GM21786 (cell line): Measurements from ENCODE around the gene PRRG1.
"Not testable (repeated sequence)": the region's sequence is repeated elsewhere in the genome, so short reads cannot be mapped to it uniquely, and the experiment has no call there.

Experiments used
- ATAC-seq: cut with Tn5 transposase; IDR thresholded peaks from one replicate; pipeline ENCODE4 v1.9.1; 2021; ENCODE audit not compliant: unreplicated experiment

PRRG1 gene

DNA sequence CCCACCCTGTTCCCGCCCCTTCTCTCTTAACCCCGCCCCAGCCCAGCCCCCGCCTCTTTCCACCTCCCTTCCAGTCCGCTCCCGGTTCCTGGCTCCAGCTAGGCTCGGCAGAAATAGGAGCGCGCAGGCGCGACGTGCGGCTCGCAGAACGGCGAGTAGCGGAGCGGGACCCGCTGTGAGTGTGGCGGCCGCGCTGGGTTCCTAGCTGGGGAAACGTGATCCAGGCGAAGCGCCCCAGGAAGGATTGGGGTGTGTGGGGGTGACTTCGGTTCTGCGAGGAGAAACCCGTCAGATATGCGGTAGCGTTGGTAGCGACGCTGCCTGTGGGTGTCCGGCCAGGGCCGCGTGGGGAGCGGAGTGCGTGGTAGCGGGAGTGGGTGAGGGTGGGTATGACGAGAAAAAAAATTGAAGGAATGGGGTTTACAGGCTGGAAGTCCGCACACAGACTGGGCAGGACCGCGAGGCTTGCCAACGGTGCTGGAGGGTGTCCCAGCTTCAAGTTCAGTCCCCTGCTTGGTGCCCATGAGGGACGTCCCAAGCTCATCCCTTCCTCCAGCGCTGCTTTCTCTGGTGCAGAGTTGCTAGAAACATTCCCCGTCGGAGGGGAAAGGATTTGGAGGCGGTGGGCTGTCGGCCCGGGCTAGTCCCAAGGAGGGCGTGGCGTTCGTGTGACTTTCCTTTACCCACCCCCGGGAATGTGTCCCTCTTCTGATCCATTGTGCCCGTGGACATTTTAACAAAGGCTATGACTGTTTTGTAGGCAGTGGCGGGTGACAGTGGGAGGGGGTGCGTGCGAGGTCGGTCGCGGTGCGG lies at the start of gene PRRG1:
TSS of gene PRRG1 (plus strand) at position 144 of the 813 bp plus-strand sequence. CDS start 56,886 bp downstream, outside the sequence.
- ATAC-seq = no peak

DNA sequence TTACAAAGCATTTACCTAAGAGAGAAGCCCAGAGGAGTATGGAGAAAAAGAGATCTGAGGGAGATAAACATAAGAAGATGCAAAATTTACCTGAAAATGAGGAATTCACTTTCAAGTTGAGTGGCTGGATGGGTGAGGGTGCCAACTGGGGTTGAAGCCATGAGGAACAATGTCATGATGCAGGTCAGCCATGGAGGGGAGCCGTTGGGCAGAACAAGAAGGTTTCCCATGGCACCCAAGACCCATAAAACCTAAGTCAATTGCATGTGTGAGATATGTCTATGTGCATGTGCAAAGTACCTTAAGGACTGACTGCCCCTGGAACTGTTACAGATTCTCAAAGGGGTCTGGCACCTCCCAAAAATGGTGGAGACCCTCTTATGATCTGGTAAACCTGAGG lies 46.6 kb upstream of the PRRG1 start:
- ATAC-seq = no peak

DNA sequence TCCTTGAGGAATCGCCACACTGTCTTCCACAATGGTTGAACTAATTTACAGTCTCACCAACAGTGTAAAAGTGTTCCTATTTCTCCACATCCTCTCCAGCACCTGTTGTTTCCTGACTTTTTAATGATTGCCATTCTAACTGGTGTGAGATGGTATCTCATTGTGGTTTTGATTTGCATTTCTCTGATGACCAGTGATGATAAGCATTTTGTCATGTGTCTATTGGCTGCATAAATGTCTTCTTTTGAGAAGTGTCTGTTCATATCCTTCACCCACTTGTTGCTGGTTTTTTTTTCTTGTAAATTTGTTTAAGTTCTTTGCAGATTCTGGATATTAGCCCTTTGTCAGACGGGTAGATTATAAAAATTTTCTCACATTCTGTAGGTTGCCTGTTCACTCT lies 43.9 kb upstream of the PRRG1 start:
- ATAC-seq = not testable (repeated sequence)

DNA sequence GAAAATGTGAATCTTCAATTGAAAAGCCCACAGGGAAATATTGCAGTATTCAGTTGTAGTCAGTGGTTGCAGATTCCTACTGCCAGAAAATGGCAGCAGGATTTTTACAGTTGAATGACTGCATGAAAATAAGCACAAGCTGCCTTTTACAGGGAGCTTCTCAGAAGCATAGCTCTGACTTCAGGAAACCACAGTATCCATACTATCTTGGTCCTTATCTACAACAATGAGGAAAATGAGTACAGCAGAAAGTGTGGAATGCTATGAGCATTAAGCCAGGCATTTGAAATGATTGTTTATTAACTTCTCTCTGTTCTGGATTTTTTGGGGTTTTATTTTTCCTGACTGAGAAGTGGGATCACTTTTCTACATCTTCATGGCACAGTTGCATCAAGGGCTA lies 34.6 kb upstream of the PRRG1 start:
- no peak for ATAC-seq

DNA sequence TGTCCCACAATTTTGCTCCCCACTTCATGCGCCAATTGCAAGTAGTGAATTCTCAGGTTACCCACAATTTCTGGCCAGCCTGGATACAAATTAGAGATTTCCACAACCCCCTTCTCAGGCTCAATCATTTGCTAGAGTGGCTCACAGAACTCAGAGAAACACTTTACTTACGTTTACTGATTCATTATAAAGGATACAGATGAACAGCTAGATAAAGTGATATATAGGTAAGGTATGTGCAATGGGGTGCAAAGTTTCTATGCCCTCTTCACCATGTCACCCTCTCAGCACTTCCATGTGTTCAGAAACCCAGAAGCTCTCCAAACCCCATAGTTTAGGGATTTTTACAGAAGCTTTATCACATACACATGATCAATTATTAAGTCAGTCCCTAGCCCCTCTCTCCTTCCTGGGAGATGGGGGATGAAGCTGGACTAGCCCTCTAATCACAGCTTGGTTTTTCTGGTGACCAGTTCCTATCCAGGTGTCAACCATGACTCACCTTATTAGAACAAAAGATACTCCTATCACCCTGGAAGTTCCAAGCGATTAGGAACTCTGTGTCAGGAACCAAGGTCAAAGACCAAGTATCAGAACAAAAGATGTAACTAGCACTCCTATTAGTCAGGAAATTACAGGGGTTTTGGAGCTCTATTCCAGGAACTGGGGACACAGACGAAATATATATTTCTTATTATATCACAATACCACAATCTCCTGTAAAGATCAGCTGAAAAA lies 33.5 kb upstream of the PRRG1 start:
- ATAC-seq = no peak

DNA sequence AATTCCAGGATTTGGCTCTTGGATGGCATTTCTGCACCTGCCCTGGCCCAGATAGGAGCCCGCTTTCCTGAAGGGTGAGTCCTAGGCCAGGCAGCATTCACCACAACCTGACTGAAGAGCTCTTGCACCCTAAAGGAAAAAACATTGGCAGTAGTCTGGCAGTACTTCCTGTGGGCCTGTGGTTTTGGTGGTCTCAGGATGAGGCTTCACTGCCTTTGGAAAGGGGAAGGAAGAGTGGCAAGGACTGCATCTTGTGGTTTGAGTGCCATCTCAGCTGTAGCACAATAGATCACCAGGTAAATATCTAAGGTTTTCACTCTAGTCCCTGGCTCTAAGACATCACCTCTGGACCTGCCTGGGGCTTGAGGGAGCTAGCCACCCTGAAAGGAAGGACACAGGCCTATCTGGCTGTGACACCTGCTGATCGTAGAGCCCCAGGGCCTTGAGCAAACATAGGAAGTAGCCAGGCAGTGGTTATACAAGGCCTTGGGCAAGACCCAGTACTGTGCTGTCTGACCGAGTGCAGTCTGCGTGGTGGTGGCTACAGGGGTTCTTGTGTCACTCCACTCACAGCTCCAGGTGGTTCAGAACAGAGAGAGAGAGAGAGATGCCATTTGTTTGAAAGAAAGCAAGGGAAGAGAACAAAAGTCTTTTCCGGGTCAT lies 28.5 kb upstream of the PRRG1 start:
- ATAC-seq = no peak

DNA sequence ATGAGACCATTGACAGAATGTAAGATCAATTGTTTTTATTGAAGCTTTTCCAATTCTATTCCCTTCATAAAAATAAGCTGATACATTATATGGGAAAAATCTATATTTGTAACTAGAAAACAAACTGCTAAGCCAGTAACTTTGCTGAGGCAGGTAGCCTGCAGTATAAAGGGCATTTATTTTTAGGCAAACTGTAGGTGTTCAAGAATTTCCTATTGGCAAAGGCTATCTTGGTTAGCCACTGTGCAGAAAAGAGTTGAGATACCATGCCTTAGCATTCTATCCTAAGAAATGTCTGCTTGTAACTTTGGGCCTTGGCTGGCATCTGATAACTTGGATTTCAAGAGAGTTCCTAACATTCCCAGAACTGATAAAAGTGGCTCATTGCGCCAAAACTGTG lies 18.5 kb upstream of the PRRG1 start:
- no peak for ATAC-seq

DNA sequence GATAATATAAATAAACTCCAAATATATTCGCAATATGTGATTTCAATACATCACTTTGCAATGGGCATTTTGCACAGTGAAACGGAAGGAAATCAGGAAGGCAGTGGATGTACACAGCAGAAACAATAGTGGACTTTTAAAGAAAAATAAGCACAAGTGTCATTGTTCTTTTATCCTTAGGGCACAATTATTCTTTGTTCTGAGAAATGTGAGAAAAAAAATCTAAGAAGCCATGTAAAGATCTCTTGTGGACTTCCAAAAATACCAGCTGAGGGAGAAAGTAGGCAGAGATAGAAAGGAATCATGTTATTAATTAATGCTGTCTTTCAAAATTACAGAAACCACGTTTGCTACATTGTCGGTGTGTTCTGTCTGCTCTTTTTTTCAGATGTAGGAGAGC lies 17.6 kb upstream of the PRRG1 start:
- ATAC-seq = no peak

DNA sequence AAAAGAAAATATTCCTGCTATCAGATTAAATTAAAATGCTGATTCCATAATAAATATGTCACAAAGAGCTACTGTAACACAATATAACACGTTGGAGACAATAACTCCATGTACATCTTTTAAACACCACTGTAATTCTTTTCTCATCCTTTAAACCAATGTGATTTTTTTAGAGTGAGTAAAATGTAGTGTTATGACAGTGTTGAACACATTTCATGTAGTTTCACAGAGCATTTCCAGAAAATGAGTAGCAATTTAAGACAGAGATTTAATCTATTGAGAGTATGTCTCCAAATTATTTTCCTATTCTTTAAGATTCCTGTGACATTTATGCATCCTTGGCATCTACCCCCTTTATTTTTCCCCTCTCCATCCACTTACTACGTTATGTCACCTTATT lies 17.1 kb upstream of the PRRG1 start:
- no peak for ATAC-seq

DNA sequence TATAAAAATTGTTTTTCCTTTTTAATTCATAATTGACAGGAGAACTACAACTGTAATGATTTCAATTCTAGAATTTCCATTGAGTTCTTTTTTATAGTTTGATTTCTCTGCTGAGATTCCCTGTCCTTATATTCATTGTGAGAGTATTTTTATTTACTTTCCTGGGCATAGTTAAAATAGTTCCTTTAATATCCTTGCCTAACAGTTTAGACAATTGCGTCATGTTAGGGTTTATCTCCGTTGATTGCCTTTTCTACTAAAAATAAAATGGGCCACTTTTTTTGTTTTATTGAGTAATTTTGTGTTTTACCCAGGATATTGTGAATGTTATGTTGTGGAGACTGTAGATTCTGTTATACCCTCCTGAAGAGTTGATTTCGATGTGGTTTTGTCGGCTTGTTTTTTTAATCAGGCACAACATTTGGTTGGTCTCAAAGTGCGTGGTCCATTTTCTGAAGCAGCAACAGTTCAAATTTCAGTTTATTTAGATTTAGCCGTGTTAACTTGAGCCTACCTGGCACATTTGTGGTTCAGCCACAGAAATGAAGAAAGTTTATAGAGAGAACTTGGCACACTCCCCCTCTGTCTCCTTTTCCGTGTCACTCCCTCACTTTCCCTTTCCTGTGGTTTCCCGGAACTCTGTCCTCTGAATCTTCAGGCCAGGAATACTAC lies 16.0 kb upstream of the PRRG1 start:
- no peak for ATAC-seq

DNA sequence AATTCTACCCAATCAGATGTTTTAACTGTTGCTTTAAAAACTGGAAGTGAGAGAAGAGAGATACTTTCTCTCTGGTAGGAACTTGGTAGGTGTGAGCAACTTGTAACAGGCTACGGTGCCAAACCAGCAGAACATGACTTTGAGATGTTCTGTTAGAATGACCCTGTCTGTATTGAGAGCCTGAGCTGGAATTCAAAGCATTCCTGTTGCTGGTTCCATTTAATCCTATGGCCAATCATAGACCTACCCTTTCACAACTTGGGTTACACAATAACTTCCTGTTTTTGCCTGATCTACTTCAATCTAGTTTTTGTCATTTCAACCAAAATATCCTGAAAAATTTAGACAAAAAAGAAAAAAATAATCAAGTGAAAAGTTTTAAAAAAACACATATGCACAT lies 1.7 kb upstream of the PRRG1 start:
- no peak for ATAC-seq

DNA sequence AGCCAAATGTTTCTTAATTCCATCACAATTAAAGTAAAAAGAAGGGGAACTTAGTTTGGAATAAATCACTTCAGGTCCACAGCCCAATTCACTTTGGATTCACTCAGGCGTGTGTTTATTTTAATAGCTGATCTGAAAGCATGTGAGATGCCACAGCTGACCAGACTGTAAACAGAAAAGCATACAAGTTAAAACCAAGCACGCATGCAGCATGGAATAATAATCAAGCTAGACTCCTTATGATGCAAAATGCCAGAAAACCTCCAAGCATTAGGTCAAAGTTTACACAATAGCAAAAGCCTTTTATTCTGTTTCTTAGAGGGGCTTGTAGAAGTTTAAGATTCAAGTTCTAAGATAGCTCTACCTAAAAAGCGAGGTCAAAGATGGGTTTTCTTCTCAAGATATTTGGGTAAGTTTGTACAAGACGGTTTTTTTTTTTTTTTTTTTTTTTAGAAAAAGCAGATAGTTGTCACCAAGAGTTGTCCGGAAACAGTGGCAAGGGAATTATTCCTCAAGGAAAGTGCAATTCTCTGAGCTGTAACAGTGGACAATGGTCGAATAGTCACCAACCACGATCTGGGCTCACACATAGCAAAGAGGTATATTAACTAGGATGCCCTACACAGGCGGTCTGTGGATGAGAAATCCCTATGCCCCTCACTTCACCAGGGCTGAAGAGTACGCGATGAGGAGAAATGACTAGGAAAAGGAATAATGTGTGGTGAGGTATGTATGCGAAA lies 763 bp upstream of the PRRG1 start:
- no peak for ATAC-seq

DNA sequence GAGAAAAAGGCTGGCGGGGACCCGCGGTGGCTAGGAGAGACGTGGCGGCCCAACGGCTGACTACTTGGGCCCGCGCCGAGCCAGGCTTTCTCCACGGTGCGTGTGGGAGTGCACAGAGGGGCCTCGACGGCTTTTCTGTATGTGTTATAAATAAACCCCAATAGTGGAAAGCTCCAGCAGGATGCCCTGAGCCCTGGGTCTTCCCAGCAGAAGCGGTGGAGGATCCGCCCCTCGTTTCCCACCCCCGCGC lies 268 bp upstream of the PRRG1 start:
- ATAC-seq = no peak

DNA sequence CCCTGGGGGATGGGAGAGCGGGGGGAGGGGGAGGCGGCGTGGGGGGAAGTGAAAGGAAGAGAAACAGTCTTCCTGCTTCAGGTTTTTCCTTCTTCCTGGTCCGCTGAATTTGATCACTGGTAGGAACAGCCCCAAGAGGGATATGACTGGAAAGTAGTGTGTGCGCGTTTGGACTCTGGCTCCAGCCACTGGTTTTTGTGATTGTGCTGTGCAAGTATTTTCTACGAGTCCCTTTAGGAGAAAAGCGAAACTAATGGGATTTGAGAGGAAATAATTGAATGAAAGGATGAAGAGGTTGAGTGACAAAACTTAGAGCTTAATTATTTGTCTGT lies 836 bp downstream of the PRRG1 start:
- ATAC-seq = no peak

DNA sequence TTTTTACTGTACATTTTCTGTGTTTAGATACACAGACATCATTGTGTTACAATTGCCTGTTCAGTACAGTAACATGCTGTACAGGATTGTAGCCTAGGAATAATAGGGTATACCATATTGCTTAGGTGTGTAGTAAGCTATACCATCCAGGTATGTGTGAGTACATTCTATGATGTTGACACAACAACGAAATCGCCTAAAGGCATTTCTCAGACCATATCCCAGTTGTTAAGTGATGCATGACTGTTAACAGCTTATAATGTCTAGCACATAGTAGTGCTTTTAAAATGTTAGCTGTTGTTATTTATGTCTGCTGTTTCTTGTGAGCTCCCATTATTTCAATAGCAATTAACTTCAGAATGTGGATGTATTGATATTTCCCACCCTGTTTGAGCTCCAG lies 4.5 kb downstream of the PRRG1 start:
- no peak for ATAC-seq

DNA sequence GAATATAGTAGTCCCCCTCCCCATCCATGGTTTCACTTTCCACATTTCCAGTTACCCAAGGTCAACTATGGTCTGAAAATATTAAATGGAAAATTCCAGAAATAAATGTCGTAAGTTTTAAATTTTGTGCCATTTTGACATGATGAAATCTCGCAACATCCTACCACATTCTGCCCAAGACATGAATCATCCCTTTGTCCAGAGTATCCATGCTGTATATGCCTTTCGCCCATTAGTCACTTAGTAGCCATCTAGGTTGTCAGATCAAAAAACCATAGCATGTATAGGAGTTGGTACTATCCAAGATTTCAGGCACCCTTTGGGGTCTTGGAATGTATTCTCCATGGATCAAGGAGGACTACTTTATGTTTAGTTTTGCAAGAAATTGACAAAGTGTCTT lies 8.3 kb downstream of the PRRG1 start:
- ATAC-seq = no peak

DNA sequence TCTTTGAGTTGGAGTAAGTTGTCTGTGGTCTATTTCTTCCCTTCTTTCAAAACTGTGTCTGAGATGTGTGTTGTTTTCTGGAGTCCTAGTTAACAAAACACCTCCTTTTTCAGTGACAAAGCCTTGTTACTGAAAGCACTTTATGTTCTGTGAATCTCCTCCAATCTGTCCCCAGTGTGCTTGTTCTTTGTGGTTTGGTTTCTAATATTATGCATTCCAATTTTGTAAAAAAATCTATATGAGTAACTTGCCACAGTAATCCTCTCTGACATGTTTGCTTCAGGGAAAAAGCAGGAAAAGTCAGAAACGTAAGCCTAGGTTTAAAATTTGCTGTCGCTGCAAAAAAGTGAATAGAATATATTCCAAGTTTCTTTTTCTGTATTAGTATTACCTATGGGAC lies 12.4 kb downstream of the PRRG1 start:
- no peak for ATAC-seq

DNA sequence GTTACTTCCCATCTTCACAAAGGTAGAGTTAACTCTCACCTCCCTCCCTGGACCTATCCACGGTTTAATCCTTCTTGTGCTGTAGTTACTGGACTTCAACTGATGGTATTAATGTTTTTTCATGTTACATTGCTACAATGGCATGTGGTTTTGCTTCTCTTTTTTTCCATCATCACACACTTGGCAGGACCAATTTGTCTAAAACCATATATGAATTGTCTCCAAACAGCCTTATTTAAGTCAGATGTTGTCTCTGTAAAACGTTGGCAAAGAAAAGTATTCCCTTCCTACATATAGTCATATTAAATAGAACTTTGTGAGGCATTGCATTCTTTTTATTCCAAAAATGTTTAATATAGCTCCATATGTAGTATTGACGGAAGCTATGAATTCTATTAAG lies 15.5 kb downstream of the PRRG1 start:
- ATAC-seq = no peak

DNA sequence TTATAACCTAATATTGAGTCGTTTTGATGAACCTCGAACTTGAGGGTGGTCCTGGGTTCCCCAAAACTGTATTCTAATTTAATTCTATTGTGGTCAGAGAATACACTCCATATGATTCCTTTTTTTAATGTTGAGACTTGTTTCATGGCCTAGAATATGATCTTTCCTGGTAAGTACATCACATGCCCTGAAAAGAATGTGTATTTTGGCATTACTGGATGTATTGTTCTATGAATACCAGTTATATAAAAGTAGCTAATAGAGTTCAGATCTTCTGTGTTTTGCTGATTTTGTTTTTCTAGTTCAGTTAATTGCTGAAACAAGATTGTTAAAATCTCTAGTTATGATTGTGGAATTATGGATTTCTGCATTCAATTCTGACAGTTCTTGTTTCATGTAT lies 18.8 kb downstream of the PRRG1 start:
- ATAC-seq = no peak

DNA sequence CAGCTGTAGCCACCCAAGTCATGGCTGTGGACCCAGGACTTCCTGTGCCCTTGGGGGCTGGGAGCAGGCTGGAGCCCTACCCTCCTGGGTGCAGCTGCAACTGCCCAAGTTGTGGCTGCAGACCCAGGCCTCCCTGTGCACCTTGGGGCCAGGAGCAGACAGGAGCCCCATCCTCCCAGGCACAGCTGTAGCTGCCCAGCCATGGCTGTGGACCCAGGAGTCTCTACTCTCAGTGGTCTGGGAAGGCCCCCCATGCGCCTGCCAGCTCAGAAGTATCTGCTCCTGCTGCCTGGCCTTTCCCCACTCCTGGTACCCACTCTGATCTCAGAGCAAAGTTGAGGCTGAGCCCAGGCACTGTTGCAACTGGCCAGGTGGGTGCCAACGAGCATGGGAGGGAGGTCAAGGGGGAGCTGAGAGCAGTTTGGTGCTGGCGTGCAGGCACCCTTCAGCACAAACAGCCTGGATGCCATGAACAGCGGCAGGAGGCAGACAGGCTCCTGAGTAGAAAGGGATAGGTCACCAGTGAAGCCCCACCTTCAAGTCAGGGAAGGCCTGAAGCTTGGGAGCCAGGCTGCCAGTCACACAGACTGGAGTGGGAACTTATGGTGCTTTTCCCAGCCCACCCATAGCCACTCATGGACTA lies 21.5 kb downstream of the PRRG1 start:
- no peak for ATAC-seq

DNA sequence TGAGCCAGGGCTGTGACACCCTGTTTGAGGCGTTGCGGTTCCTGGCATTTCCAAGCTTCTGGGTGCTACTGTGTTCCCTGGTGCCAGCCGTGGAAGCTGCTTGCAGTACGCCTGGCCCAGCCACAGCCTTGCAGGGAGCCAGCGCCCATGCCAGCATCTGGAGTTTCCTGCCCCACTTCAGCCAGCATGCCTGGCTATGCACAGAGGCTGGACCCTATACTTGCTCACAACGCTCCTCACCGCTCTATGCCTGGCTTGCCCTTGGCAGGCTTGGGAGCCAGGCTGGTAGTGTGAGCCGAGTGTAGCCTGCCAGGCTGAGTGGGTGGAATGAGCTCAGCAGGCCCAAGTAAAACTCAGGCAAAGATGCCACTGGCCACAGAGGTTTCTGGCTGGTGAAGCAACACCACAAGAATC lies 22.4 kb downstream of the PRRG1 start:
- ATAC-seq = no peak
